22Rv1 (cell line): ENCODE measurements around the gene ACSS2.

ENCODE experiments used
- ZFX ChIP-seq: fragments of 450-650 bp; IDR thresholded peaks from 2 replicates; pipeline ENCODE4 v1.6.1; 2017; ENCODE audit warnings: antibody characterized with exemption, borderline replicate concordance
- TF ChIP-seq, protein P1 (sequence below): fragments of 450-650 bp; IDR thresholded peaks from 2 replicates; pipeline ENCODE4 v1.5.1; 2017; ENCODE audit warnings: mild to moderate bottlenecking

DNA sequence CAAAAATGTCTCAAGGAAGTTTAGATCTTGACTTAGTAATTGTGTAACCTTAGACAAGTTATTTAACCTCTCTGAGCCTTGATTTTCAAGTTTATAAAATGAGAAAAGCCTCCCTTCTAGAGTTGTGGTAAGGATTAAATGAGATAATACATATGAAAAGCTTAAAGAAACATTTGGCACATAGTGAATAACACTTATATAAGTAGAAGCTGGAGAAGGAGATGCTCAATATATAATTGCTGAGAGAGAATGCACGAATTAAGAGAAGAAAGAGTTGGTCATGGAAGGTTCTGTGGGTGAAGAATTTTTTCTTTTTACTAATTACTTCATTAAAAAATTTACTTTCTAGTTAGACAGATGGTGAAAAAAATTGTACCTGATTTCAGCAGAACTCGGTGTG, 5.3 kb downstream of the ACSS2 start:
- TF ChIP-seq, protein P1, sequence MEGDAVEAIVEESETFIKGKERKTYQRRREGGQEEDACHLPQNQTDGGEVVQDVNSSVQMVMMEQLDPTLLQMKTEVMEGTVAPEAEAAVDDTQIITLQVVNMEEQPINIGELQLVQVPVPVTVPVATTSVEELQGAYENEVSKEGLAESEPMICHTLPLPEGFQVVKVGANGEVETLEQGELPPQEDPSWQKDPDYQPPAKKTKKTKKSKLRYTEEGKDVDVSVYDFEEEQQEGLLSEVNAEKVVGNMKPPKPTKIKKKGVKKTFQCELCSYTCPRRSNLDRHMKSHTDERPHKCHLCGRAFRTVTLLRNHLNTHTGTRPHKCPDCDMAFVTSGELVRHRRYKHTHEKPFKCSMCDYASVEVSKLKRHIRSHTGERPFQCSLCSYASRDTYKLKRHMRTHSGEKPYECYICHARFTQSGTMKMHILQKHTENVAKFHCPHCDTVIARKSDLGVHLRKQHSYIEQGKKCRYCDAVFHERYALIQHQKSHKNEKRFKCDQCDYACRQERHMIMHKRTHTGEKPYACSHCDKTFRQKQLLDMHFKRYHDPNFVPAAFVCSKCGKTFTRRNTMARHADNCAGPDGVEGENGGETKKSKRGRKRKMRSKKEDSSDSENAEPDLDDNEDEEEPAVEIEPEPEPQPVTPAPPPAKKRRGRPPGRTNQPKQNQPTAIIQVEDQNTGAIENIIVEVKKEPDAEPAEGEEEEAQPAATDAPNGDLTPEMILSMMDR = no peak
- TF ChIP-seq ZFX = no peak
